Measurements from ENCODE around the gene ETDA.

Gene ETDA

GRCh38 chrX:135275973-135276372 is 24.1 kb downstream of the ETDA start:
- Histone ChIP-seq H3K4me3 (ENCODE audit: low read depth, low read length) (no peak overlapping the region), H3K4me1 (ENCODE audit: control insufficient read depth, insufficient read depth, low read length) (peaks cover 23% of the 10 kb centered on the region), H3K36me3 (ENCODE audit: control insufficient read depth, insufficient read depth, low read length) (no peaks in the 10 kb centered on the region), H3K9ac (ENCODE audit: low read depth, low read length) (no peak overlapping the region), H3K27me3 (ENCODE audit: control insufficient read depth, insufficient read depth, low read length) (peaks cover 2% of the 10 kb centered on the region; the same call in 1 of the 2 replicates), H3K9me3 (ENCODE audit: control insufficient read depth, insufficient read depth, low read length) (no peaks in the 10 kb centered on the region), H3K27ac (ENCODE audit: low read depth, low read length) (no peak overlapping the region)

GRCh38 chrX:135287266-135287823 is 35.5 kb downstream of the ETDA start:
- H3K9me3 ChIP-seq (ENCODE audit: control insufficient read depth, insufficient read depth, low read length): peaks cover 65% of the 10 kb centered on the region

DNA sequence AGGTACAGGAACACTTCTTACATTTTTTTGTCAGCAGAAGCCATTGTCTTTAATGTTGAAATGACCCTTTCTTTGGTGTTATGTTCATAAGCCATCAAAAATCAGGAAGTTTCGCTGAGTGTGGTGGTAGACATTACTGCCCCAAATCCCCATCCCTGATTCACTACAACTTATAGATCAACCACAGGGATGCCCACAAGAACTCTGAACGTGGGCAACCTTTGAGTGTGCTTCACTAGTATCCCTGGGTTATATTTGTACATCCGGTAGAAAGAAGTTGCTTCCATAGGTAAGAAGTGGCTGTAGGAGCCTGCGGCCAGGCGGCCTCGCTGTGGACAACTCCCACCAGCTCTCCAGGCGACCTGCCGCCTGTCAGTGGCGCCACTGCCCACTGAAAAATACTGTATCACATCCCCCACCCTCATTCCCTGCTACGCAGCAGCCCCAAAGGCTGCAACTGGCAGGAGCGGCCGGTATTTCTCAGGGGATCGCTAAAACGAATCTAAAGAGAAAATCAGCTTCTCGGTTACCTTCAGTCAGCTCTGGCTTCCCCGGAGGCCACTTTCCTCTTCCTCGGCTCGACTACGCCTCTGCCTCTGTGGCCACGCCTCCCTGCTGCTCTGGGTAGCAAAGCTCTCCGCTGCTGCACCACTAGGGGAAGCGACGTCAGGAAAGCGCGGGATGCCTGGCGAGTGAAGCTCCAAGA is 43.5 kb downstream of the ETDA start:
- Histone ChIP-seq H3K27me3 (ENCODE audit: control insufficient read depth, insufficient read depth, low read length) (peaks cover 11% of the 10 kb centered on the region), H3K4me1 (ENCODE audit: control insufficient read depth, insufficient read depth, low read length) (peaks cover 10% of the 10 kb centered on the region; the same call in 1 of the 2 replicates), H3K4me3 (ENCODE audit: low read depth, low read length) (peak overlapping the region; percentile 55), H3K27ac (ENCODE audit: low read depth, low read length) (no peak overlapping the region), H3K36me3 (ENCODE audit: control insufficient read depth, insufficient read depth, low read length) (no peaks in the 10 kb centered on the region), H3K9me3 (ENCODE audit: control insufficient read depth, insufficient read depth, low read length) (peaks cover 5% of the 10 kb centered on the region; the same call in 1 of the 2 replicates), H3K9ac (ENCODE audit: low read depth, low read length) (no peak overlapping the region)

More at GRCh38 chrX:135287266-135287823, 35.5 kb downstream of the ETDA start:
- Histone ChIP-seq H3K4me1 (ENCODE audit: control insufficient read depth, insufficient read depth, low read length) (no peaks in the 10 kb centered on the region), H3K4me3 (ENCODE audit: low read depth, low read length) (no peak overlapping the region), H3K27ac (ENCODE audit: low read depth, low read length) (no peak overlapping the region), H3K36me3 (ENCODE audit: control insufficient read depth, insufficient read depth, low read length) (peaks cover 25% of the 10 kb centered on the region), H3K27me3 (ENCODE audit: control insufficient read depth, insufficient read depth, low read length) (no peaks in the 10 kb centered on the region; the same call in 1 of the 2 replicates), H3K9ac (ENCODE audit: low read depth, low read length) (no peak overlapping the region)

GRCh38 chrX:135295944-135296305 is 44.1 kb downstream of the ETDA start:
- Histone ChIP-seq H3K4me1 (ENCODE audit: control insufficient read depth, insufficient read depth, low read length) (peaks cover 13% of the 10 kb centered on the region; the same call in 1 of the 2 replicates), H3K36me3 (ENCODE audit: control insufficient read depth, insufficient read depth, low read length) (no peaks in the 10 kb centered on the region), H3K4me3 (ENCODE audit: low read depth, low read length) (peak overlapping the region; percentile 55), H3K9me3 (ENCODE audit: control insufficient read depth, insufficient read depth, low read length) (peaks cover 4% of the 10 kb centered on the region; the same call in 1 of the 2 replicates), H3K9ac (ENCODE audit: low read depth, low read length) (no peak overlapping the region), H3K27ac (ENCODE audit: low read depth, low read length) (no peak overlapping the region), H3K27me3 (ENCODE audit: control insufficient read depth, insufficient read depth, low read length) (peaks cover 11% of the 10 kb centered on the region)

DNA sequence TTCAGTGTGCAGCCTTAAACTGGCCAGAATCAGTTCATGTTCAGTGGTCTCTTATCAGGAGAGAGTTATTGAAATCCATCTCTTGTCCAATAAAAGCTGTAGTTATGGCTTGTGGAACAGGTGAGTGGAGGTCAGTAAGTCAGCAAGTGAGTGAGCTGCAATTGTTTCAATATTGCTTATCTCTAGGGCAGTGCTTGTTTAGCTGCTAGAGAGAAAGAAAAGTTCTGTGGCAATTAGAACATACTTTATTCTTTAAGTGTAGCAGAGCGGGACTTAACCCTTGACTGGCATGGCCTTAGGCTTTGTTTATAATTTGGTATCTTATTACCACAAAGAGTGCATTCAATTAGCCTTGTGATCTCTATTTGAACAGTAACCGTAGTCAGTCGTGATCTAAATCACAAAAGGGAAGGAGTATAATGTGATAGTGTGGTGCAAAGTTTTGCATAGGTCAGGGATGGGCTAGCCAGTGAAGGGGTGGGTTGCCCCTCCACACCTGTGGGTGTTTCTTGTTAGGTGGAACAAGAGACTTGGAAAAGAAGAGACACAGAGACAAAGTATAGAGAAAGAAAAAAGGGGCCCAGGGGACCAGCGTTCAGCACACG is 50.5 kb downstream of the ETDA start:
- peak overlapping the region; percentile 37 for H3K4me3 ChIP-seq (ENCODE audit: low read depth, low read length)
- peaks cover 42% of the 10 kb centered on the region for H3K4me1 ChIP-seq (ENCODE audit: control insufficient read depth, insufficient read depth, low read length)
- H3K9me3 ChIP-seq (ENCODE audit: control insufficient read depth, insufficient read depth, low read length): no peaks in the 10 kb centered on the region
- no peaks in the 10 kb centered on the region for H3K36me3 ChIP-seq (ENCODE audit: control insufficient read depth, insufficient read depth, low read length)
- H3K9ac ChIP-seq (ENCODE audit: low read depth, low read length): peak overlapping the region; percentile 15; the same call in 1 of the 2 replicates
- peak overlapping the region; percentile 44 for H3K27ac ChIP-seq (ENCODE audit: low read depth, low read length)
- no peaks in the 10 kb centered on the region; the same call in 1 of the 2 replicates for H3K27me3 ChIP-seq (ENCODE audit: control insufficient read depth, insufficient read depth, low read length)
